NOMO-1 treated with dmso at 0.1 percent for 144 hours (cell line): Measurements from ENCODE around the gene GNG7.

Experiments
- DNase-seq: peaks from one replicate; lab custom pipeline; 2025; ENCODE audit not compliant: unreplicated experiment; lab: John Stamatoyannopoulos, UW

GNG7 gene

GRCh38 chr19:2492870-2493269 is 209.6 kb downstream of the GNG7 start:
- no peak for DNase-seq

GRCh38 chr19:2491130-2491801 is 211.2 kb downstream of the GNG7 start:
- DNase-seq = no peak

- no peak for DNase-seq
These were observed 211.8 kb downstream of the GNG7 start for GRCh38 chr19:2490659-2491058.

GRCh38 chr19:2488942-2489731 is 213.4 kb downstream of the GNG7 start:
- peak; percentile 22 for DNase-seq

- DNase-seq = no peak
These were observed 214.0 kb downstream of the GNG7 start for GRCh38 chr19:2488405-2488941.

GRCh38 chr19:2487842-2488241 is 214.7 kb downstream of the GNG7 start:
- no peak for DNase-seq

- DNase-seq = no peak
These were observed 215.4 kb downstream of the GNG7 start for GRCh38 chr19:2487090-2487489.

GRCh38 chr19:2485428-2485827 is 217.1 kb downstream of the GNG7 start:
- DNase-seq = no peak

GRCh38 chr19:2484178-2484937 is 218.1 kb downstream of the GNG7 start:
- DNase-seq = no peak

- DNase-seq = no peak
These were observed 218.9 kb downstream of the GNG7 start for GRCh38 chr19:2483484-2484151.

- DNase-seq = no peak
These were observed 219.4 kb downstream of the GNG7 start for GRCh38 chr19:2483084-2483483.

- DNase-seq = no peak
These were observed 220.0 kb downstream of the GNG7 start for GRCh38 chr19:2482354-2483038.

- DNase-seq = no peak
These were observed 221.0 kb downstream of the GNG7 start for GRCh38 chr19:2481466-2481865.

- no peak for DNase-seq
These were observed 222.8 kb downstream of the GNG7 start for GRCh38 chr19:2479556-2480194.

- DNase-seq = peak; percentile 64
These were observed 223.5 kb downstream of the GNG7 start for GRCh38 chr19:2478756-2479555.

GRCh38 chr19:2478278-2478755 is 224.2 kb downstream of the GNG7 start:
- peak; percentile 98 for DNase-seq

GRCh38 chr19:2477732-2478191 is 224.7 kb downstream of the GNG7 start:
- DNase-seq = peak; percentile 30

GRCh38 chr19:2477141-2477710 is 225.3 kb downstream of the GNG7 start:
- DNase-seq = no peak
